Right ventricle myocardium superior (tissue), 1 donor: ENCODE results near the gene EDDM3A. TPM values are rescaled to one million over a fixed set of nuclear protein-coding genes. Genes with fewer than 3 reads are reported as not detected.
"Not testable (repeated sequence)": the region's sequence is repeated elsewhere in the genome, so short reads cannot be mapped to it uniquely, and the experiment has no call there.

Experiments used
- ATAC-seq: fragments of 200-7000 bp; cut with Tn5 transposase; one replicate; pipeline ENCODE4 v1.9.1; 2020; ENCODE audit warnings: mild to moderate bottlenecking; ENCODE audit not compliant: poor library complexity
- DNase-seq: peaks from one replicate; pipeline ENCODE4 v3.0.0-alpha.2; 2020
- intact Hi-C: fragments of 100-400 bp; cut with DNase I; formaldehyde crosslinking; loops from one replicate; pipeline ENCODE4 v1.11.2; 2022
- total RNA-seq: library from RNA; stranded (reverse); fragmentation: NEBNext Ultra II Directional; extraction: Animal tissue kit (Norgen Biotek cat#: 25700); gene quantifications from one replicate; pipeline ENCODE4 v1.2.1, GENCODE V29; 2021
- donor health status: DM: no; HTN: yes; CAD: no; lungs with severe emphysema.

Gene EDDM3A
- total RNA-seq, 1 donor from 2014 or later, result not detected

DNA sequence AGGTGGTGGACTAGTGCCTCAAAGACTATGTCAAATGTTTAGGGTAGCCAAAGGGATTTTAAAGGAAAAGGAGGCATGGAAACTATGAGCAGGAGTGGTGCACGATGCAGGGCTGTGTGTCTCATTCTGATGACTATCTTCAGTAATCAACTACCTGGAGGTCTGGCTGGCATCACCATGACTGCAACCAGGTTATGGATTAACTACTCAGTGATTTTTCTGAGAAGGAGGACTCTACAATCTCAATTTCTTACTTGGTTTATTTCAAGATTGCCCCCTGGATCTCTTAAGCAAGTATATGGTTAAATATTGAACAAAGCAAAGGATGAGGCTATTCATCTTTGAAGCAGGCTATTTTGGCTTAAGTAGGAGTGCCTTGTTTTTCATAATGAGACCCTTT, 19.2 kb upstream of the EDDM3A start:
- ATAC-seq (no peak), DNase-seq (no peak)
- intact Hi-C loops, result no loop called here

DNA sequence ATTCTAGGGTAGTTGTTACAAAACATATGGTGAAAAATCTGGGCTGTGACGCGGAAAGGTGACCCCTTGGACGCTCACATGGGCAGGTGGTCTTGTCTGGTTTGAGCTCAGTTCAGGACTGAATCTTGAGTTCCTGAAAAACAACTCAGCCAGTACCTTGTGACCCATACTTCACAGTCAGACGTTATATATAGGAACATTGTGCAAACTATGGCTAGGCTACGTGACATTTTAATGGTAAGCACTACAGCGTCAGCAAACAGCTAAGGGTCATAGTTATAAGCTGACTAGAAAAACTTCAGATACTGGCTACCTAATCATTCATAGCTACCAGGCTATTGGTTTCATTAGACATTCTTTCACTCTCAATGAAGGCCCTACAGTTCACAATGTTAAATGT, 14.8 kb upstream of the EDDM3A start:
- DNase-seq, result no peak
- intact Hi-C loops, result no loop called here
- no peak for ATAC-seq

DNA sequence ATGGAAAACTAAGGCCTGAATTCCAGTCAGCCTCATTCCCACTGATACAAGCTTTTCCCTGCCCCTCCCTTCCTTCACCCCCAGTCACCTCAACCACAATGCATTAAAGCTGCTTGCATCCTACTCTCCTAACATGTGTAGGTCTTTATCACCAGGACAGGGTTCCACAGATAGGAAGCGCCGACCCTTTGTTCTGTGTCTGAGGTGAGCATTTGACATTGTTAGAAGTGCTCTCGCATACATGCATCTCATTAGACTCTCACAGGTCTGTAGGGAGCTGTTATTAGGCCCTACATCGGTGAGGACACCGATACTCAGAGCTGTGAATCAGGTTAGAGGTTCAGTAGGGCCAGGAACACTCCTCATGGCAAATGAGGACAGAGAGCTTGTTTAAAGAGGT, 13.2 kb upstream of the EDDM3A start:
- ATAC-seq (no peak), DNase-seq (no peak)
- intact Hi-C loops, result no loop called here

DNA sequence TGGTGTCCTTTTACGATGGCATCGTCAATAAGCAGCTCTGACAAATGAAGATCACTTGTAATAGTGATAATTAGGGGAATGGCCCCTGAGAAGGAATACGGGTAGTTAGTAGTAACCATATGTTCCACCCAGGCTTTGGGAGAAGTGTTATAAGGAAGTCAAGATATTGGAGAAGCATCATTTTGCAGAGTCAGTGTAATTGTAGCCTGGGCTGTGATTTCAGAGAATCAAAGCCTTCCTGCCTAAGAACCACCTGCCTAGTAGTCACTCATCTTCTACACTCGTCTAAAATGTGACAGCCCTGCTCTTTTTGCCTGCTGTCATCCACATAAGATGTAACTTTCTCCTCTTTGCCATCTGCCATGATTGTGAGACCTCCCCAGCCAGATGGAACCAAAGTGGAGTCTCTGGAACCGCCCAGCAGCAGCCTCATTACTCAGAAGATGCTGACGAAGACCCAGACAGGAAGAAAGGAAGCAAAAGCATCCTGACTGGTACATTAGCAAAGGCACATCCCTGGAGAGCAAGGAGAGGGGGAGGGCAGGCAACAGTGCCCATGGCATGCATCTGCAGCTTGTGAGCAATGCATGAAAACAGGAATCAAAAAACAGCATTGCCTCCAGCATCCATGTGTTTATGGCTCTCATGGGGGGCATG, 12.6 kb upstream of the EDDM3A start:
- intact Hi-C loops, result no loop called here
- DNase-seq, result no peak
- ATAC-seq, result peak; percentile 73

DNA sequence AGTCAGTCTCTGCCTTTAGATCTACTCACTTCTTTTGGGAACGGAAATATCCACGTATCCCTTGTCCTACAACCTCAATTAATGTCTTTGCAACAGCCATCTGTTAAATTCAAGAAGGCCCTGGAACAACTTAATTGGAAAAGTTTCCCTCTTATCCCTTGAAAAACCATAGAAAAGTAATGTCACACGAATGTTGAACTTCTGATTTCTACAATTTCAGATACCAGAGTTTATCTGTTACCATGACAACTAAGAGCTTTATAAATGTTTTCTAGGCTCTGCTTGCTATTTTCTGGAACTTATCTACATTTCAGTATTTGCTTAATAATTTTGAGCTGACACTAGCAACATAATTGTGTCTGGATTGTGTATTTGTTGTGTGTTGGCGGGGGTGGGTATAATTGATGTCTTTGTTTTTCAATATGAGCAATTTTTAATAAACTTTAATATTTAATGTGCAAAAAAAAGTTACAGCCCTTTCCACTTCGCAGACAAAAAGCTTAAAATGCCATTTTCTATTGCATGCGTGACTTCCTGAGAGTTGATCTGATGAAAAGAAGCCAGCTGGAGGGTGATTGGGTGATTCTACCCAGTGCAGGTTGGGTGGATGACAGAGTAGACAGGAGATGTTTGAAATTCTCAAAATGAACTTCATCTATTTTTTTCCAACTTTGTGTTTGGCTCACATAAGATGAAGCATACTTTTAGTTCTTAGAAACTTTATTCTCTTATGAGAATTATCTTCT, 11.8 kb upstream of the EDDM3A start:
- intact Hi-C loops, result no loop called here
- no peak for ATAC-seq

DNA sequence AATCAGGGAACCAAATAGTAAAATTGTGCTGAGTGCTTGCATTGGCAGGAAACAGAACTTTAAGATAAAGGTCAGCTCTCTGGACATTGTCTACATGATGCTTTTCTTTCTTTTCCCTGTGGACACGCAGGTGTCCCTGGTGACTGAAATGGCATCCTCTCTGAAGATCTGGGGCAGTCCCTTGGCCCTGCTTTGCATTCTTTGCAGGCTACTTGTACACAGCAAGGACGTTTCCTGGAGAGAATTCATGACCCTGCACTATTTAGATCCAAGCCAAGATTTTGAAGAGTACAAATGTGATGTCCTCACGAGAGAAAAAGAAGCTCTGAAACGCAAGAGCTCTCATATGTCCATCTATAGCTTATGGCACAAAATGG, 11.3 kb upstream of the EDDM3A start:
- no peak for DNase-seq
- intact Hi-C loops, result no loop called here
- no peak for ATAC-seq

More for the DNA sequence above, 11.8 kb upstream of the EDDM3A start:
- DNase-seq, result no peak

DNA sequence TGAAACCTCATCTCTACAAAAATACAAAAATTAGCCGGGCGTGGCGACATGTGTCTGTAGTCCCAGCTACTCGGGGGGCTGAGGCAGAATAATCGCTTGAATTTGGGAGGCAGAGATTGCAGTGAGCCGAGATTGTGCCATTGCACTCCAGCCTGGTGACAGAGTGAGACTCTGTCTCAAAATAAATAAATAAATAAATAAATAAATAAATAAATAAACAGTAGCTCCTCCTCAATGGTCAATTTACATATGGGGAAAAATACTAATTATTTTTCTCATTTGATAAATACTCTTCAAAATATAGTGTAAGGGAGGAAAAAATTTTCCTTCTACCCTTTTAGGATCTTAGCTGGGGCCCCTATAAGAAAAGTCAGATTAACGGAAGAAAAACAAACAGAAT, 7.4 kb upstream of the EDDM3A start:
- intact Hi-C loops, ATAC-seq, DNase-seq: not testable (repeated sequence)

DNA sequence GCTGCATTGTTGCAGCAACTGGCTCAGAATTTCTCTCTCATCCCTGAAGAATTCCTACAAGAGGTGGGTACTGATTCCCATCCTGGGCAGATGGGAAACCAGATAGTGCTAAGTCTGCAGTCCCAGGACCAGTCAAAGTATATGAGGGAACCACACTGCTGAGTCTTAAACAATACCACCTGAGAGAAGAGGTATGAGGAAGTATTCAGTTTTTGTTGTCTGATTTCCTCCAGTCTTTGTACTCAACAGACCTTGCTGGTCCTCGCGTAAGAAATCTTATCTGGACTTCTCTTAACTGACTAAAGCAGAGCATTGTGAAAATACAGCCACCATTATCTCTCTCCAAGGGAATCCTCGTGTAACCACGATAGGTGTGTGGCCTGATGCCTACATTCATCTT, 3.6 kb upstream of the EDDM3A start:
- no peak for ATAC-seq
- no peak for DNase-seq
- intact Hi-C loops, result no loop called here

DNA sequence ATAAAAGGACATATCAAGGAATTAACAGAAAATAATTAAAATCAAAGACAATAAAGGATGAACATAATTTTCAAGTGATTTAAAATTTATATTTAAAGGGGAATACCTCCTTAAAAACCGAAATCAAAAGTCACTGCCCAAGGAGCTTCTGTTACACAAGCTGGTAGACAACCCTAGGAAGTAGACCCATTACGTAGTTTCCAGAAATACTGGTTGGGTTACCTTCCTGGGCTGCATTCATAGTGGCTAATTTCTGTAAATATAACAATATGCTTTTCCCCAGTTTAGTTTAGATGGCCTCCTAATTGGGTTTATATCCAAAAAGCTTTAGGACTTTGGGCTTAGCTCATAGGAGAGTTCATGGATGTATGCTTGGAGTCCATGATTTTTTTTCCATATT, 2.1 kb upstream of the EDDM3A start:
- intact Hi-C loops, result no loop called here
- DNase-seq, result no peak
- ATAC-seq, result no peak

DNA sequence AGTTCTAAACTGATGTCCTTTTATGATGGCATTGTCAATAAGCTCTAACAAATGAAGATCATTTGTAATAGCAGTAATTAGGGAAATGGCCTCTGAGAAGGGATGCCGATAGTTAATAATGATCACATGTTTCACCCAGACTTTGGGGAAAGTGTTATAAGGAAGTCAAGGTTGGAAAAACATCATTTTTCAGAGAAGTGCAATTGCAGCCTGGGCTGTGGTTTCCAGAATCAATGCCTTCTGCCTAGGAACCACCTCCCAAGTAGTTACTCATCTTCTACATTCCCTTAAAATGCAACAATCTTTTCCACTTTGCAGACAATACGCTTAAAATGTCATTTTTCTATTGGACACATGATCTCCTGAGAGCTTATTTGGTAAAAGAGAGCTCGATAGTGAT, 879 bp downstream of the EDDM3A start:
- no peak for DNase-seq
- no peak for ATAC-seq

DNA sequence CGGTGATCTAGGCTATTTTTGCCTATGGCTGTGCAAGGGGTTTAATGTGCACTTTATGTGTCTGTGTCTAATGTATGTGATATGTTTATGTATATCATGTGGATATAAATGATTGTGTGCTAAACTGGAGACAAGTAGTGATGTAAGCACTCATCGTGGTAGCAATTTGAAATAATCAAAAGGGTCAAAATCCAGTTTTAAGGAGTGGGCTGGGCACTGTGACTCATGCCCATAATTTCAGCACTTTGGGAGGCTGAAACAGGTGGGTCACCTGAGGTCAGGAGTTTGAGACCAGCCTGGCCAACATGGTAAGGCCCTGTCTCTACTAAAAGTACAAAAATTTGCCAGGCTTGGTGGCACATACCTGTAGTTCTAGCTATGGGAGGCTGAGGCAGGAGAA, 2.8 kb downstream of the EDDM3A start:
- no peak for ATAC-seq
- no peak for DNase-seq
- intact Hi-C loops, result no loop called here

More for the DNA sequence above, 879 bp downstream of the EDDM3A start:
- intact Hi-C loops, result no loop called here

DNA sequence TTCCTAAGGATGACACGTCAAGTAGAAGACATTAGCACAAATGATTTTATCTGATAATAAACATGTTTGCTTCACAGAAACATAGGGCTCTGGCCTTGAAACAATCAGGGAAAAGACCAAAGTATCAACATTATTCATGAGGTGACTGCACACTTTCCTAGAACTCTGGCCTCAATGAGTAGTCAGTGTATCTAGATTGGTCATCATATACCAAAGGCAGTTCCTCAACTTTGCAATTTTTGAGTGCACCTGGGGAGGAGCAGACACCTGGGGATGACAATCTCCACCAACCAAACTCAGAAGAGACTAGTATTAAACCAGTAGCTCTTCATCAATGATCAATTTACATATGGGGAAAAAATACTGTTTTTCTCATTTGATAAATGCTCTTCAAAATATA, 4.5 kb downstream of the EDDM3A start:
- no peak for DNase-seq
- intact Hi-C loops, result no loop called here
- no peak for ATAC-seq

DNA sequence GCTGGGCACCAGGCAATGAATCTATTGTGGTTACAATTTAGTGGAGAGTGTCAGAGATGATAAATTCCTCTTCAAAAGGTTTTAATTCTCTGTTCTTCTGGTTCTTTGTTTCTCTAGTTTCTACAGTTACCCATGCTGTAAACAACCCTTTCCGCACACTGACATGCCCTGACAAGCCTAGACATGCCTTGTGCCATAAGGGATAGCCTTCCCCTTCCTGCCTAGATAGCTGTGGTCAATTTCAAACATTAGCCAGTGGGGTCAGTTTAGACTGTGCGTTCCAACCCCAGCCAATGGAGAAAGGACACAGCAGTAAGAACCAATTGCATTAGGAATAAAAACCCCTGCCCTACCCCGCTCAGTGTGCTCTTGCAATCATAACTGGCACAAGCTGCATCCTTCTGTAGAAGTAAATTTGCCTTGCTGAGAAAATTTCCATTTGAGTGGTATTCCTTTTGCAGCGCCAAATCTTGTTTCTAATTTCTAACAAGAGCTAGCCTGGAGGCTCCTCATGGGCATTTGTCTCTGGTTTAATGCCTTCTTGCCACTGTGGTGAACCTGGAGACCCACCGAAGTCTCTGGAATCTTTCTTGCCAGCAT, 6.4 kb downstream of the EDDM3A start:
- DNase-seq (no peak), ATAC-seq (no peak)
- intact Hi-C loops, result no loop called here

DNA sequence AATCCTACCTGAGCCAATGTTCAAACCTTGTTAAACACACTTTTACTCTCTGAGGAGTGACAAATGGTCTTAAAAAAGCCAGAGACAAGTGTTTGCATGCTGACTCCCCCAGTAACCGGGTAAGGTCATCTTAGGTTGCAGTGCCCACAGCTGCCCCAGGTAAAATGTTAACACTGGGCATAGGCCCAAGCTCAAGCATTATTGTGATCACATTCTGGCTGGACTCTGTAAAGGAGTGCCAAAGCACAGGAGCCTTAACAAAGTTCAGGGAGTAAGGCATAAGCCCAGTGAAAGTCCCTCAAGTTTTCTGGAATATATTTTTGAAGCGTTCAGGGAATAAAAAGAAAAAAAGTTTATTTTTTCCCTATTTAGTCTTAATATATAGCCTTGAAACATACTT, 8.6 kb downstream of the EDDM3A start:
- ATAC-seq (peak; percentile 91), DNase-seq (no peak)
- intact Hi-C loops, result no loop called here

DNA sequence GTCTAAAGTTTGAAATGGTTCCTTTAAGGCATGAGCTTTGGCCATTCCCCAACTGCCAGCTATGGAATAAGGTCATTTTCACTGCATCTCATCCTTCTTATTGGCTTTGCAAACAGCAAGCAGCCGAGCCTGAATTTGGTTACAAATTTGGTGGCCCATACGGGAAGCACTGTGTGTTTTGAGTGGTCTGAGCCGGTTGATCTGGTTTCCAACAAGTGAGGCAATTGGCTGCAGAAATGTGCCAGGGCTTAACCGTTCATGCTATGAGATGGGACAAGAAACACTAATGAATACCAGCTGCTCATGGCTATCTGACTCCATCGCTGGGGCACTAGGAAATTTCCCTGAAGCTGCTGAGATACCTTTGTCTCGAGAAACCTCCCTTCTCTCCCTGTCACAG, 9.3 kb downstream of the EDDM3A start:
- intact Hi-C loops, result no loop called here

DNA sequence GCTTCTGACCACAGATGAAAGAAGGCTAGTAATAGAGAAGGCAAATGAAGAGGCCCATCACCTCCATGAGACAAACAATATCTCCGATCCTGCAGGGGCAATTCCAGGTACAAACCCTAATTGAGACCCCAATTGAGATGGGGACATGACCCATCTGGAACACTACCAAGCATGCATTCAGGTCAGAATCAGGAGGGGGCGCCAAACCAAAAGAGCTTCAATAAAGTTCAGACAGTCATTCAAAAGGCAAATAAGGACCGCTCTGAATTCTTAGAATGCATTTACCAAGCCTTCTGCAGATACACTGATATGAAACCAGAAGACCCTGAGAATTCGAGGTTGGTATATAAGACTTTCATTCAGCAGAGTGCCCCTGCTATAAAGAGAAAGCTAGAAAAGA, 12.3 kb downstream of the EDDM3A start:
- ATAC-seq (no peak), DNase-seq (no peak)
- intact Hi-C loops, result no loop called here

More for the DNA sequence above, 9.3 kb downstream of the EDDM3A start:
- ATAC-seq, result no peak
- no peak for DNase-seq

DNA sequence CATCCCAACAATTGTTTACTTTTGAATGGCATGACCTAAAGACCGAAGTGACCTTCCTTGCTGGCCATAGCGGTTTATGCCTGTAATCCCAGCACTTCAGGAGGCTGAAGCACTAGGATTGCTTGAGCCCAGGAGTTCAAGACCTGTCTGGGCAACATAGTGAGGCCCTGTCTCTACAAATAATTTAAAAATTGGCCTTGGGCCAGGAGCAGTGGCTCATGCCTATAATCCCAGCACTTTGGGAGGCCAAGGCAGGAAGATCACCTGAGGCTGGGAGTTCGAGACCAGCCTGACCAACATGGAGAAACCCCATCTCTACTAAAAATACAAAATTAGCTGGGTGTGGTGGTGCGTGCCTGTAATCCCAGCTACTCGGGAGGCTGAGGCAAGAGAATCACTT, 13.8 kb downstream of the EDDM3A start:
- DNase-seq, ATAC-seq, intact Hi-C loops: not testable (repeated sequence)

DNA sequence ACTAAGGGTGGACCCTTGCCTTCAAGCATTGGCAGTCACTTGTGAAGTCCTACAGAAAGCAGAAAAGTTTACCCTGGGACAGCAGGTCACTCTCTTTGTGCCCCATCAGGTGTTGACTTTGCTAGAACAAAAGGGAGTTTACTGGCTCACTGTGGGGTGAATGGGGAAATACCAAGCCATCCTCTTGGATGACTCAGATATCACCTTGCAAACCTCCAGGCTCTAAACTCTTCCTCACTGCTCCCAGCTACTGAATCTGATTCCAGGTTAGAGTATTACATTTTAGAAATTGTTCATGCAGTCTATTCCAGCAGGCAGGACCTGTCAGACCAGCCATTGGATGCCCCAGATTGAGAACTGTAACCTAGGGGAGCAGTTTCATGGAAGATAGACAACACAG, 15.3 kb downstream of the EDDM3A start:
- intact Hi-C loops, result no loop called here
- DNase-seq, result no peak
- no peak for ATAC-seq

DNA sequence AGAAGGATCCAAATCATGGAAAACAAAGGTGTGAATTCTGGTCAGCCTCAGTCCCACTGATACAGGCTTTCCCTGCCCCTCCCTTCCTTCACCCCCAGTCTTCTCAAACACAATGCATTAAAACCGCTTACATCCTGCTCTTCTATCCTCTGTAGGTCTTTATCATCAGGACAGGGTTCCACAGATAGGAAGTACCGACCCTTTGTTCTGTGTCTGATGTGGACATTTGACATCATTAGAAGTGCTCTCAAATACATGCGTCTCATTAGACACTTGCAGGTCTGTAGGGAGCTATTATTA, 22.9 kb downstream of the EDDM3A start:
- ATAC-seq (no peak), DNase-seq (no peak)
- intact Hi-C loops, result no loop called here

DNA sequence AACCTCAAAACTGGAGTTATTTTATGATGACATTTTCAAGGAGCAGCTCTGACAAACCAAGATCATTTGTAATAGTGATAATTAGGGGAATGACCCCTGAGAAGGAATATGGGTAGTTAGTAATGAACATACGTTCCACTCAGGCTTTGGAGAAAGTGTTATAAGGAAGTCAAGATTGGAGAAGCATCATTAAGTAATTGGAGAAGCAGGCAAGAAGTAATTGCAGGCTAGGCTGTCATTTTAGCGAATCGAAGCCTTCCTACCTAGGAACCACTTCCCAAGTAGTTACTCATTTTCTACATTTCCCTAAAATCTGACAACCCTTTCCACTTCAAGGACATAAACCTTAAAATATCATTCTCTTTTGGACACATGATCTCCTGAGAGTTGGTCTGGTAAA, 23.7 kb downstream of the EDDM3A start:
- DNase-seq (no peak), ATAC-seq (no peak)
- intact Hi-C loops, result no loop called here
